ENCODE data around the gene SPDYE2B.
"Not testable (repeated sequence)": the region's sequence is repeated elsewhere in the genome, so short reads cannot be mapped to it uniquely, and the experiment has no call there.

SPDYE2B gene

GRCh38 chr7:102638848-102639247 lies 11.3 kb upstream of the SPDYE2B start:
- in situ Hi-C loops (cut with MboI; ENCODE audit: low sequenced_read_pairs): not testable (repeated sequence)

DNA sequence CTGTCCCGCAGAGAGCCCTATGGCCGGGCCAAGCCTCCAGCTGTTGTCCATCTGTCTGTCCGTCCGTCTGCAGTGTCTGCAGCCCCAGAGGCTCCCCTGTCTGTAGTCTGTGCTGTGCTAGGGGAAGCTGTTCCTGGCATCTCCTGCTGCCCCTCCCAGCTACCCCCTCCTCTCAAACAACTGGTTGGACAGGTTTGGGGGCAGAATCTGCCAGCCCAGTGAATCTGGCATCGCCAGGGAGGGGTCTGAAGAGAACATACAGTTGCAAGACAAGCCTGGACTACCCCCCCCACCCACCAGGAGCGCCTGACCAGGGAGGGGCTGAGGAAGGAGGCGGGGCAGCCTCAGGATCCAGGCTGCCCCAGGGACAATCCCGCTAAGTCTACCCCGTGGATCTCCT lies 7.4 kb upstream of the SPDYE2B start, which contains the start of gene UPK3BL1:
Gene UPK3BL1 (minus strand): TSS at position 101 of the 400 bp plus-strand sequence. CDS start 50 bp downstream, at position 51.
- in situ Hi-C loops (cut with MboI; ENCODE audit: low sequenced_read_pairs): not testable (repeated sequence)

GRCh38 chr7:102643404-102643803 lies 6.7 kb upstream of the SPDYE2B start:
- in situ Hi-C loops (cut with MboI; ENCODE audit: low sequenced_read_pairs): not testable (repeated sequence)

DNA sequence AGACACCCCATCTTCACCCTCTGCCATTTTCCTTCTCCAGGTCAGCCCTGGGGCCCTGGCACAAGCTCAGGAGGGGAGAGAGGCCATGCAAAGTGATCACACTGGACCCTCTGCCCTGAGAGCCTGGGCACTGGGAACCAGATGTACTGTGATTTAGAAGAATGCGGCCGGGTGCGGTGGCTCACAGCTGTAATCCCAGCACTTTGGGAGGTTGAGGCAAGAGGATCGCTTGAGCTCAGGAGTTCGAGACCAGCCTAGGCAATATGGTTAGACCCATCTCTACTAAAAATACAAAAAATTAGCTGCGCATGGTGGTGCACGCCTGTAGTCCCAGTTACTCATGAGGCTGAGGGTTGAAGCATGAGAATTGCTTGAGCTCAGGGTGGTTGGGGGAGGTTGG lies 2.3 kb upstream of the SPDYE2B start:
- in situ Hi-C loops (cut with MboI; ENCODE audit: low sequenced_read_pairs): not testable (repeated sequence)

GRCh38 chr7:102664765-102665164 lies 14.6 kb downstream of the SPDYE2B start:
- in situ Hi-C loops (cut with MboI; ENCODE audit: low sequenced_read_pairs): not testable (repeated sequence)

DNA sequence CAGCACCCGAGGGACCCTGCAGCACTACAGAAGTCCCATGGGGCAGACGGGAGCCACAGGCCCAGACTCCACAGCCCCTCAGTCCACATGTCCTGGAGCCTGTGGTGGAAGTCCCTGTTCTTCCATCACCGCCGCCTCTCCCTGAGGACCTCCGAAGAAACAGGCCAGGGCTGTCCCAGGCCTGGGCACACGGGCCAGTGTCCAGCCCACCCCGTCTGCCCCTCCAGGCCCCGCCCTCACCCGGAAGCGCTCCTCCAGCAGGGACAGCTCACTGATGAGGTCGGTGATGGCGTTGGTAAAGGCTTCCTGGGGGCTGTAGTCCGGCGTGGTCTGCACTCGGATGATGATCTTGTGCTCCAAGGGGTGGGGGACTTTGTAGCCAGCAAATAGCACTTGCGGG lies 16.7 kb downstream of the SPDYE2B start:
- in situ Hi-C loops (cut with MboI; ENCODE audit: low sequenced_read_pairs): not testable (repeated sequence)

- in situ Hi-C loops (cut with MboI; ENCODE audit: low sequenced_read_pairs): not testable (repeated sequence)
These were observed 17.4 kb downstream of the SPDYE2B start for GRCh38 chr7:102667523-102667922.

DNA sequence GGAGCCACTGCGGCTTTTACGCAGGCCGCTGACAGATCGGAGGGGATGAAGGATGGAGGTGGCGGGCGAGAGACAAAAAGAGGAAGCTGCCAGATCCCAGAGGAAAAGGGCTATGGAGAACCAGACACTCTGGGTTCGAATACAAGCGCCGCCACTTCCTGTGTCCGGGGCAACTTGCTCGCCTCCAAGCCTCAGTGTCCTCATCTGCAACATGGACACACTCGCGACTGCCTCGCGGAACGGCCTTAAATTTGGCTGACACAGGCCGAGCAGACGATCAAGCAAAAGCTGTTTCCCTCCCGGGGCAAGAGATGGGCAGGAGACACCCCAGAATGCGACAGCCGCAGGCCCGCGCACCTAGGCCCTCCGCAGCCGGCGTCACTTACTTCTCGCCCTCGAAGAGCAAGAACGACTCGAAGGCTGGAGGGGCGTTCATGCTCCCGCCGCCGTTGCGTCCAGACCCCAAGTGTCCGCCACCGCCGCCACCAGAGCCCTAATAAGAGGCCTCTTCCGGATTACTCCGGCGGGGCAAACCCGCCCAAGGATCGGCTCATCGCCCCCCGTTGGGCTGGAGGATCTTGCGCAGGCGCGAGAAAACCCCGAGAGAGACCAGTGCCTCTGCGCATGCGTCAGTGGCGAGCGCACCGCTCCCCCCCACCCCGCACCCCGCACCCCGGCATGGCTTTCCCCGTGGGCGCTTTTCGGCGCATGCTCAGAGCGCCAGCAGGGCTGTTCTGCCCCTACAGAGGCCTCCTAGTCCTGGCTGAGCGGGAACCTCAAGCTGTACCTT lies 21.2 kb downstream of the SPDYE2B start, which contains the start of gene POLR2J2:
Gene POLR2J2 (minus strand): TSS at position 498 of the 790 bp plus-strand sequence. CDS start 62 bp downstream, at position 436.
- in situ Hi-C loops (cut with MboI; ENCODE audit: low sequenced_read_pairs): not testable (repeated sequence)

- in situ Hi-C loops (cut with MboI; ENCODE audit: low sequenced_read_pairs): not testable (repeated sequence)
These were observed 21.8 kb downstream of the SPDYE2B start for GRCh38 chr7:102671956-102672307.

DNA sequence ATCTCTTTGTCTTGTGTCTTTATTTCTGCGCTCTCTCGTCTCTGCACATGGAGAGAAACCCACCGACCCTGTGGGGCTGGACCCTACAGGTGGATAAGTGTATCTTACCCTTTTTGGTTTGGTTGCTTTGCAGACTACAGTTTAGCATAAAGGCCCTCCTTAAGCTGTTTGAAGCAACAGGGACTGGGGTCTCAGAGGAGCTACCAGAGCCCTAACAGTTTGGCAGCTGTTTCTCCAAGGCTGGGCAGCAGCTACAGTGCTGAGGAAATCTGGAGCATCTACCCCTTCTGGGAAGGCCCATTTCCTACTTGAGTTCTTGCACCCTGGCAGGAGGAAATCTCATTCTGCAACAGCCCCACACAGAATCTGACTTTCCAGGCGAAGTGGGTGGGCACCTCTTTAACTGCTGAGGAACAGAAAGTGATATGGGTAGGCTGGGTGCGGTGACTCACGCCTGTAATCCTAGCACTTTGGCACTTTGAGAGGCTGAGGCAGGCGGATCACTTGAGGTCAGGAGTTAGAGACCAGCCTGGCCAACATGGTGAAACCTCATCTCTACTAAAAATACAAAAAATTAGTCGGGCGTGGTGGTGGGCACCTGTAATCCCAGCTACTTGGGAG lies 23.4 kb downstream of the SPDYE2B start:
- in situ Hi-C loops (cut with MboI; ENCODE audit: low sequenced_read_pairs): not testable (repeated sequence)

DNA sequence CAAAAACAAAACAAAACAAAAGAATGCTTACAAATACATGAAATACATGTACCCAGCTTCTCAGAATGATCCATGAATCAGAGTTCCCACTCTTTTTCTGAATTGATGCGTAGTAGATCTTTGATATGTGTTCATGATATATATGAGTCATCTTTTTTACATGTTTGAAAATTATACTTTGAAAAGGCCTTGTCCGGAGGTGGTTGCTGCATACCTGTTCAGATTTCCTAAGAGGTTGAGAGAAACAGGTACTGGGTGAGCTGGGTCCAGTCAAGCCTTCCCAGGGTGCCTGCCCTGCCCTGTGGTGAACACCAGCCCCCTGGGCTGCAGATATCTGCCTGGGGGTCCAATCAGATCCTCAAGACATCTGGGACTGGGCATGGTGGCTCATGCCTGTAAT lies 25.4 kb downstream of the SPDYE2B start:
- in situ Hi-C loops (cut with MboI; ENCODE audit: low sequenced_read_pairs): not testable (repeated sequence)

GRCh38 chr7:102680780-102681179 lies 30.7 kb downstream of the SPDYE2B start:
- in situ Hi-C loops (cut with MboI; ENCODE audit: low sequenced_read_pairs): not testable (repeated sequence)

GRCh38 chr7:102682560-102682959 lies 32.4 kb downstream of the SPDYE2B start:
- in situ Hi-C loops (cut with MboI; ENCODE audit: low sequenced_read_pairs): not testable (repeated sequence)

- in situ Hi-C loops (cut with MboI; ENCODE audit: low sequenced_read_pairs): not testable (repeated sequence)
These were observed 38.3 kb downstream of the SPDYE2B start for GRCh38 chr7:102688299-102689036.

DNA sequence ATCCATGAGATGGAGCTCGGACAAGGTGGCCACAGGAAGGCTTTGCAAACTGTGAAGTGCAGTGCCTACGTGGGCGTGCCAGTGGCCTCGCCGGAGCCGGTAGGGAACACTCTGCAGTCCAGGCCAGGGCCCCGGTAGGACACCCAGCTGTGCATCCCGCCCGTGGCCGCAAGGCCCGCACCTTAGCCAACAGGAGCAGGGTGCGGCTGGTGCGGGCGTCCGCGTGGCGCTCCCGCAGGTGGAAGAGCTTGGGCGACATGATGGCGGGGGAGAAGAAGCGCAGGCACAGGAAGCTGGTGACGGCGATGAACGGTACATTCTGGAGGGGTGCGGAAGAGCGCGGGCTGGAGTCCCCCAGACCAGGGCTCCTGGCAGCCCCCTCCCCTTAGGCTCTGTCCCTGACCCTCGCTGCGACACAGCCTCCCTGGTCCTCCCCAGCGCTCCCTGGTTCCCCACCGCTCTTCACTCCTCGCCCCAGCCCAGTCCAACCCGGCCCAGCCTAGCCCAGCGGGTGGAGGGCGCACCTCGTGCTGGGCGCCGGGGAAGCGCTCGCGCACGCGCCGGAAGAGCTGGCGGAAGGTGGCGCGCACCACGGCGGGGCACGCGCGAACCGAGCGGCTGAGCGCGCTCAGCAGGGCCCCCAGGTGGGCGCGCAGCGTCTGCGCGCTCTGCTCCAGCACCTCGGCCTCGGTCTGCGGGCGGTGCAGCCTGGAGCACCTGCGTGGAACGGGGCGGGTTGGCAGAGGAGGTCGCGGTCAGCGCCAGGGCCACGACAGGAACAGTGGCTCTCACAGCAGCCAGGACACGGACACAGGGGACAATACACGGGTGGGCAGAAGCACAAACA lies 39.5 kb downstream of the SPDYE2B start:
- in situ Hi-C loops (cut with MboI; ENCODE audit: low sequenced_read_pairs): not testable (repeated sequence)

GRCh38 chr7:102690602-102691001 lies 40.5 kb downstream of the SPDYE2B start:
- in situ Hi-C loops (cut with MboI; ENCODE audit: low sequenced_read_pairs): not testable (repeated sequence)

DNA sequence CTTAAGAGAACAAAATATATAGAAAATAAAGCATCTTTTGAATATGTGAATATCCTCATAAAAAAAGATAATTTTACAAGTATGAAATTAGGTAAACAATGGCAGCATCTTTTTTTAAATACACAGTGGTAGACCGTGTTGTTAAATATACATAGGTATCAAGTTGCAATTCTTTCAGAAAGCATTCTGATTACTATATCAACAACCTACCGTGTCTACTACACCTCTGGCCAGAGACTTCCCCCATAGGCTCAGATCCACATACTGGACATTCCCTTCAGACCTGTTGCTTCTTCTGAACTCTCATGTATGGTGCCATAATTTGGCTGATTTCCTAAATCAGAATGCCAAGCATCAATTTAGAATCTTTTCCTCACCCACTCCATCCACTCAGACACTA lies 43.9 kb downstream of the SPDYE2B start:
- in situ Hi-C loops (cut with MboI; ENCODE audit: low sequenced_read_pairs): not testable (repeated sequence)

- in situ Hi-C loops (cut with MboI; ENCODE audit: low sequenced_read_pairs): not testable (repeated sequence)
These were observed 45.0 kb downstream of the SPDYE2B start for GRCh38 chr7:102695033-102695552.

DNA sequence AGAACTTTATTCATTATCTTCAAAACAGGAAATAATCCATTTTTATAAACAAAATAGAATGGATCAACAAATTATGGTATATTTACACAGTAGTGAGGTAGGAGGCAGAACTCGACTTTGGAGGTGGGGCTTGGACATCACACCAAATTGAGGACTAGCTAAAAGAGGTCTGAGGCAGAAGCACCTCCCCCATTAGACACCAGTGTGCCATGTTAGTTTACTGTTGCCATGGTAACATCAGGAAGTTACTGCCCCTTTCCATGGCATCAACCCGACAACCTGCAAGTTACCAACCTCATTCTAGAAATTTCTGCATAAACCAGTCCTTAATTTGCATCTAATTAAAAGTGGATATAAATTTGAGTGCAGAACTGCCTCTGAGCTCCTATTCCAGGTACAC lies 45.9 kb downstream of the SPDYE2B start:
- in situ Hi-C loops (cut with MboI; ENCODE audit: low sequenced_read_pairs): not testable (repeated sequence)

Measured in HL-60/S4 (cell line).